ENCODE results near the gene FFAR2.

DNA sequence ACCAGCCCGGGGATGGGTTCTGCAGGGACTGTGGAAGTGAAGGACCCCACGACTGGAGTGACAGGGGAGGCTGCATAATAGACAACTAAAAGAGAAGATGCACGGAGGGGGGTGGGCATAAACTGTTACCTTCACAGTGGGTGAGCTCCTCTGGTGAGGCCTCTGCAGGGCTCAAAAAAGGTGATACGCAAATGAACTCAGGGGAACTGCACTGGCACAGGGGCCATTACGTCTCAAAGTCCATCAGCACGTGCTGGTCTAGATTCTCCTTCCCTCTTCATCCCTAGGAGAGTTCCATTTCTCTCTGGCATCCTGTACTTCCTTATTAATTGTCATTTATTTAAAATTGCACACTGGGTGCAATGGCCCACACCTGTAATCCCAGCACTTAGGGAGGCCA lies 8.1 kb upstream of the FFAR2 start:
- TF ChIP-seq, protein P1, sequence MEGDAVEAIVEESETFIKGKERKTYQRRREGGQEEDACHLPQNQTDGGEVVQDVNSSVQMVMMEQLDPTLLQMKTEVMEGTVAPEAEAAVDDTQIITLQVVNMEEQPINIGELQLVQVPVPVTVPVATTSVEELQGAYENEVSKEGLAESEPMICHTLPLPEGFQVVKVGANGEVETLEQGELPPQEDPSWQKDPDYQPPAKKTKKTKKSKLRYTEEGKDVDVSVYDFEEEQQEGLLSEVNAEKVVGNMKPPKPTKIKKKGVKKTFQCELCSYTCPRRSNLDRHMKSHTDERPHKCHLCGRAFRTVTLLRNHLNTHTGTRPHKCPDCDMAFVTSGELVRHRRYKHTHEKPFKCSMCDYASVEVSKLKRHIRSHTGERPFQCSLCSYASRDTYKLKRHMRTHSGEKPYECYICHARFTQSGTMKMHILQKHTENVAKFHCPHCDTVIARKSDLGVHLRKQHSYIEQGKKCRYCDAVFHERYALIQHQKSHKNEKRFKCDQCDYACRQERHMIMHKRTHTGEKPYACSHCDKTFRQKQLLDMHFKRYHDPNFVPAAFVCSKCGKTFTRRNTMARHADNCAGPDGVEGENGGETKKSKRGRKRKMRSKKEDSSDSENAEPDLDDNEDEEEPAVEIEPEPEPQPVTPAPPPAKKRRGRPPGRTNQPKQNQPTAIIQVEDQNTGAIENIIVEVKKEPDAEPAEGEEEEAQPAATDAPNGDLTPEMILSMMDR (IDR thresholded peaks at IDR 0.05): no peak
- TF ChIP-seq EP300 (IDR thresholded peaks at IDR 0.05) (no peak), POLR2A (IDR thresholded peaks at IDR 0.05) (no peak), POLR2AphosphoS5 (IDR thresholded peaks at IDR 0.05) (no peak)
